Loucy (cell line): Measurements from ENCODE around the gene IL18BP.

Experiments
- EZH2phosphoT487 ChIP-seq: fragments of 200-600 bp; IDR thresholded peaks from 2 replicates; pipeline ENCODE4 v1.6.1; 2018; ENCODE audit warnings: antibody characterized with exemption, mild to moderate bottlenecking, moderate library complexity, borderline replicate concordance
- TF ChIP-seq, protein P1 (sequence below): fragments of 200-600 bp; sonication (generic); conservative IDR thresholded peaks from 2 replicates; pipeline ENCODE4 v1.5.1; 2014; ENCODE audit warnings: mild to moderate bottlenecking, antibody characterized with exemption, low read length

DNA sequence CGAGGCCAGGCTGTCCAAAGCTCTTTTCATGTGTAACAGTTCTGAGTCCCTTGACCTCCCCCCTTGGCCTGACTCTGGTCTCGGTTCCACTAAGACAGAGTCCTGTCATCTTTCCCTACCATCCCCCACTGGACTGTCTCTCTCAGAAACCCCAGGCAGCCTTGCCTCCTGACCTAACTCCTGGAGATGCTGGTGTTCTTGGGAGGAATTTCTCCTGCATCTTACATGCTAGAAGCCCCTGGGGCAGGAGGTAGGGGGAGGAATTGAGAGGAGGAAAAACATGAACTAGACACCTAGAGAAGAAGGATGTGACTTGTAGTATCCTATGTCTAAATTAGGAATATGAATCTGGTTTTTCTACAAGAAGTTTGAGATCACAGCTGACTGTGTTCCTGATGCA lies 648 bp upstream of the IL18BP start:
- TF ChIP-seq, protein P1, sequence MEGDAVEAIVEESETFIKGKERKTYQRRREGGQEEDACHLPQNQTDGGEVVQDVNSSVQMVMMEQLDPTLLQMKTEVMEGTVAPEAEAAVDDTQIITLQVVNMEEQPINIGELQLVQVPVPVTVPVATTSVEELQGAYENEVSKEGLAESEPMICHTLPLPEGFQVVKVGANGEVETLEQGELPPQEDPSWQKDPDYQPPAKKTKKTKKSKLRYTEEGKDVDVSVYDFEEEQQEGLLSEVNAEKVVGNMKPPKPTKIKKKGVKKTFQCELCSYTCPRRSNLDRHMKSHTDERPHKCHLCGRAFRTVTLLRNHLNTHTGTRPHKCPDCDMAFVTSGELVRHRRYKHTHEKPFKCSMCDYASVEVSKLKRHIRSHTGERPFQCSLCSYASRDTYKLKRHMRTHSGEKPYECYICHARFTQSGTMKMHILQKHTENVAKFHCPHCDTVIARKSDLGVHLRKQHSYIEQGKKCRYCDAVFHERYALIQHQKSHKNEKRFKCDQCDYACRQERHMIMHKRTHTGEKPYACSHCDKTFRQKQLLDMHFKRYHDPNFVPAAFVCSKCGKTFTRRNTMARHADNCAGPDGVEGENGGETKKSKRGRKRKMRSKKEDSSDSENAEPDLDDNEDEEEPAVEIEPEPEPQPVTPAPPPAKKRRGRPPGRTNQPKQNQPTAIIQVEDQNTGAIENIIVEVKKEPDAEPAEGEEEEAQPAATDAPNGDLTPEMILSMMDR: no peak
- TF ChIP-seq EZH2phosphoT487: no peak
